HepG2 (cell line): ENCODE results near the gene GDAP2. TPM values are rescaled to one million over a fixed set of nuclear protein-coding genes. Genes with fewer than 3 reads are reported as not detected.

Source experiments
- AKNA ChIP-seq: sonication (generic); formaldehyde crosslinking; IDR thresholded peaks from 2 replicates; pipeline ENCODE4 v1.4.0; 2020; ENCODE audit warnings: missing genetic modification reagents, borderline replicate concordance
- ELK4 ChIP-seq: sonication (generic); formaldehyde crosslinking; IDR thresholded peaks from 2 replicates; pipeline ENCODE4 v1.9.0; 2021; ENCODE audit warnings: missing genetic modification reagents, borderline replicate concordance
- FOSL1 ChIP-seq: sonication (generic); formaldehyde crosslinking; IDR thresholded peaks from 2 replicates; pipeline ENCODE4 v1.9.0; 2021; ENCODE audit warnings: missing genetic modification reagents, borderline replicate concordance
- FOXK2 ChIP-seq: fragments of 450-650 bp; IDR thresholded peaks from 2 replicates; pipeline ENCODE4 v1.6.1; 2016
- KIAA2018 ChIP-seq: sonication (generic); formaldehyde crosslinking; IDR thresholded peaks from 2 replicates; pipeline ENCODE4 v1.5.0; 2020; ENCODE audit warnings: mild to moderate bottlenecking, missing genetic modification reagents, borderline replicate concordance
- RARA ChIP-seq: IDR thresholded peaks from 2 replicates; pipeline ENCODE4 v1.6.1; 2016; ENCODE audit warnings: missing genetic modification reagents, missing compliant biosample characterization
- SIN3A ChIP-seq: IDR thresholded peaks from 2 replicates; pipeline ENCODE4 v1.6.1; 2011; ENCODE audit warnings: low read depth, mild to moderate bottlenecking, control low read depth, low read length, borderline replicate concordance
- SIX1 ChIP-seq: sonication (generic); formaldehyde crosslinking; IDR thresholded peaks from 2 replicates; pipeline ENCODE4 v1.4.0; 2020; ENCODE audit warnings: missing genetic modification reagents, borderline replicate concordance
- SIX4 ChIP-seq: sonication (generic); formaldehyde crosslinking; IDR thresholded peaks from 2 replicates; pipeline ENCODE4 v1.4.0; 2020; ENCODE audit warnings: missing genetic modification reagents
- ZBTB1 ChIP-seq: sonication (generic); formaldehyde crosslinking; IDR thresholded peaks from 2 replicates; pipeline ENCODE4 v1.4.0; 2020; ENCODE audit warnings: missing genetic modification reagents, borderline replicate concordance
- ZBTB42 ChIP-seq: sonication (generic); formaldehyde crosslinking; IDR thresholded peaks from 2 replicates; pipeline ENCODE4 v1.5.0; 2020; ENCODE audit warnings: mild to moderate bottlenecking, missing genetic modification reagents
- ZBTB7B ChIP-seq: sonication (generic); formaldehyde crosslinking; IDR thresholded peaks from 2 replicates; pipeline ENCODE4 v1.4.0; 2020; ENCODE audit warnings: missing genetic modification reagents
- ZNF205 ChIP-seq: IDR thresholded peaks from 2 replicates; pipeline ENCODE4 v1.6.1; 2018; ENCODE audit warnings: missing biosample characterization, missing genetic modification reagents
- ZNF230 ChIP-seq: sonication (generic); formaldehyde crosslinking; IDR thresholded peaks from 2 replicates; pipeline ENCODE4 v1.4.0; 2020; ENCODE audit warnings: mild to moderate bottlenecking, missing genetic modification reagents
- polyA plus RNA-seq, 8 experiments: library from polyadenylated mRNA; depleted of rRNA in 3 of 8; stranded (reverse) in 7 of 8; unstranded in 1 of 8; fragments of >200 nt; fragmentation: Illumina TruSeq in 4 of 8; extraction: Trizol in 4 of 8; gene quantifications; 2 replicates each; pipeline versions ENCODE4 v1.2.1 to v1.2.3, GENCODE V29; 2011 to 2016; ENCODE audit warnings: low read depth in 4 of 8, missing spikeins in 1 of 8, mixed read lengths in 1 of 8; ENCODE audit not compliant: insufficient read depth in 1 of 8
- total RNA-seq, 5 experiments: library from RNA; depleted of rRNA; stranded (reverse); fragments of >200 nt; fragmentation: Illumina TruSeq; extraction: Trizol; gene quantifications; 2 replicates each; pipeline ENCODE4 v1.2.3, GENCODE V29; 2016; ENCODE audit warnings: low read depth in 1 of 5

Gene GDAP2
- total and polyA plus RNA-seq, 2 of the 13 experiments (the other 11 are each of a cell fraction or from before 2014, with no cell fraction given), result 11.4 to 23.2 TPM

GRCh38 chr1:117857418-117857817 is 72.0 kb downstream of the GDAP2 start (continued):
- TF ChIP-seq FOSL1 (CRISPR knock-in tag), result no peak
- no peak for TF ChIP-seq KIAA2018 (CRISPR knock-in tag)
- TF ChIP-seq AKNA, result no peak
- no peak for TF ChIP-seq ELK4 (CRISPR knock-in tag)
- no peak for TF ChIP-seq SIN3A
- TF ChIP-seq ZNF205 (CRISPR knock-in tag), result no peak
- no peak for TF ChIP-seq ZBTB42 (CRISPR knock-in tag)
- TF ChIP-seq SIX1 (CRISPR knock-in tag), result peak; percentile 95
- peak; percentile 52 for TF ChIP-seq RARA (CRISPR knock-in tag)
- TF ChIP-seq SIX4 (CRISPR knock-in tag), result peak; percentile 90
- no peak for TF ChIP-seq ZNF230 (CRISPR knock-in tag)
- TF ChIP-seq ZBTB1 (CRISPR knock-in tag), result no peak
- TF ChIP-seq FOXK2, result no peak
- TF ChIP-seq ZBTB7B, result no peak
